Nephron progenitor cell (in vitro differentiated cells): ENCODE results near the gene UPK3BL2.
A peak's percentile ranks its signal among the peaks of the same experiment; 100 is the strongest.
"Not testable (repeated sequence)": the region's sequence is repeated elsewhere in the genome, so short reads cannot be mapped to it uniquely, and the experiment has no call there.

Experiments
- DNase-seq: peaks from one replicate; pipeline ENCODE4 v3.0.0; 2021
- H3K27ac Mint-ChIP-seq: 2 replicates; pipeline ENCODE4 v1.8.0; 2021; ENCODE audit warnings: mild to moderate bottlenecking, moderate library complexity, mixed read lengths
- H3K27me3 Mint-ChIP-seq: 2 replicates; pipeline ENCODE4 v1.8.0; 2021; ENCODE audit warnings: mild to moderate bottlenecking, low read depth, mixed read lengths; ENCODE audit not compliant: poor library complexity
- H3K36me3 Mint-ChIP-seq: 2 replicates; pipeline ENCODE4 v1.8.0; 2021; ENCODE audit warnings: low read depth, mixed read lengths
- H3K4me1 Mint-ChIP-seq: 2 replicates; pipeline ENCODE4 v1.8.0; 2021; ENCODE audit warnings: mixed read lengths
- H3K4me3 Mint-ChIP-seq: 2 replicates; pipeline ENCODE4 v1.8.0; 2021; ENCODE audit warnings: mild to moderate bottlenecking, moderate library complexity, mixed read lengths
- H3K9me3 Mint-ChIP-seq: 2 replicates; pipeline ENCODE4 v1.8.0; 2021; ENCODE audit warnings: mild to moderate bottlenecking, moderate library complexity, mixed read lengths

The UPK3BL2 gene

GRCh38 chr7:102545288-102545687, 1.8 kb upstream of the UPK3BL2 start:
- H3K9me3 Mint-ChIP-seq, H3K36me3 Mint-ChIP-seq, H3K4me1 Mint-ChIP-seq, H3K4me3 Mint-ChIP-seq, H3K27me3 Mint-ChIP-seq, H3K27ac Mint-ChIP-seq, DNase-seq: not testable (repeated sequence)

- not testable (repeated sequence) for H3K27ac Mint-ChIP-seq, H3K4me3 Mint-ChIP-seq, H3K9me3 Mint-ChIP-seq, DNase-seq, H3K27me3 Mint-ChIP-seq, H3K4me1 Mint-ChIP-seq, H3K36me3 Mint-ChIP-seq
These were observed 876 bp upstream of the UPK3BL2 start for GRCh38 chr7:102544372-102544771.

- not testable (repeated sequence) for H3K36me3 Mint-ChIP-seq, H3K27me3 Mint-ChIP-seq, H3K27ac Mint-ChIP-seq, DNase-seq, H3K9me3 Mint-ChIP-seq, H3K4me1 Mint-ChIP-seq, H3K4me3 Mint-ChIP-seq
These were observed 725 bp downstream of the UPK3BL2 start for GRCh38 chr7:102542771-102543170.

GRCh38 chr7:102542083-102542482, 1.4 kb downstream of the UPK3BL2 start:
- H3K27me3 Mint-ChIP-seq, H3K27ac Mint-ChIP-seq, H3K4me3 Mint-ChIP-seq, H3K4me1 Mint-ChIP-seq, H3K36me3 Mint-ChIP-seq, H3K9me3 Mint-ChIP-seq, DNase-seq: not testable (repeated sequence)

- not testable (repeated sequence) for H3K27ac Mint-ChIP-seq, H3K4me3 Mint-ChIP-seq
These were observed 2.9 kb downstream of the UPK3BL2 start for GRCh38 chr7:102540604-102541003.

GRCh38 chr7:102535062-102535615, 8.4 kb downstream of the UPK3BL2 start:
- H3K27me3 Mint-ChIP-seq, H3K36me3 Mint-ChIP-seq, H3K27ac Mint-ChIP-seq, H3K9me3 Mint-ChIP-seq, H3K4me3 Mint-ChIP-seq, DNase-seq, H3K4me1 Mint-ChIP-seq: not testable (repeated sequence)

More at GRCh38 chr7:102540604-102541003, 2.9 kb downstream of the UPK3BL2 start:
- not testable (repeated sequence) for DNase-seq, H3K27me3 Mint-ChIP-seq, H3K4me1 Mint-ChIP-seq, H3K9me3 Mint-ChIP-seq, H3K36me3 Mint-ChIP-seq

GRCh38 chr7:102532127-102532526, 11.4 kb downstream of the UPK3BL2 start:
- not testable (repeated sequence) for H3K4me3 Mint-ChIP-seq, H3K36me3 Mint-ChIP-seq, H3K27me3 Mint-ChIP-seq, H3K9me3 Mint-ChIP-seq, H3K4me1 Mint-ChIP-seq, DNase-seq
- H3K27ac Mint-ChIP-seq, result peak overlapping the region; percentile 21

GRCh38 chr7:102531583-102531982, 11.9 kb downstream of the UPK3BL2 start:
- not testable (repeated sequence) for DNase-seq, H3K36me3 Mint-ChIP-seq, H3K4me1 Mint-ChIP-seq, H3K4me3 Mint-ChIP-seq, H3K9me3 Mint-ChIP-seq, H3K27me3 Mint-ChIP-seq, H3K27ac Mint-ChIP-seq

GRCh38 chr7:102527822-102528793, 15.4 kb downstream of the UPK3BL2 start:
- not testable (repeated sequence) for H3K4me1 Mint-ChIP-seq, H3K9me3 Mint-ChIP-seq, DNase-seq, H3K27me3 Mint-ChIP-seq, H3K27ac Mint-ChIP-seq, H3K4me3 Mint-ChIP-seq, H3K36me3 Mint-ChIP-seq

- not testable (repeated sequence) for H3K27me3 Mint-ChIP-seq, H3K4me3 Mint-ChIP-seq, H3K27ac Mint-ChIP-seq, H3K36me3 Mint-ChIP-seq, H3K9me3 Mint-ChIP-seq, DNase-seq, H3K4me1 Mint-ChIP-seq
These were observed 16.3 kb downstream of the UPK3BL2 start for GRCh38 chr7:102527182-102527581.

- not testable (repeated sequence) for H3K36me3 Mint-ChIP-seq, H3K9me3 Mint-ChIP-seq, H3K27me3 Mint-ChIP-seq, DNase-seq, H3K27ac Mint-ChIP-seq, H3K4me1 Mint-ChIP-seq, H3K4me3 Mint-ChIP-seq
These were observed 18.7 kb downstream of the UPK3BL2 start for GRCh38 chr7:102524803-102525202.

GRCh38 chr7:102520797-102521196, 22.7 kb downstream of the UPK3BL2 start:
- not testable (repeated sequence) for H3K27me3 Mint-ChIP-seq, H3K36me3 Mint-ChIP-seq, H3K4me1 Mint-ChIP-seq, H3K9me3 Mint-ChIP-seq, H3K4me3 Mint-ChIP-seq, H3K27ac Mint-ChIP-seq, DNase-seq

GRCh38 chr7:102517550-102518147, 25.8 kb downstream of the UPK3BL2 start, which contains the start of gene RASA4B:
TSS of gene RASA4B (minus strand) at chr7:102517777. CDS start at chr7:102517710, 67 bp downstream.
- H3K27me3 Mint-ChIP-seq, H3K36me3 Mint-ChIP-seq, H3K4me1 Mint-ChIP-seq, H3K9me3 Mint-ChIP-seq, H3K27ac Mint-ChIP-seq: not testable (repeated sequence)
- peak; percentile 18 for DNase-seq
- H3K4me3 Mint-ChIP-seq, result peak within 1 kb of the TSS; percentile 52

- not testable (repeated sequence) for H3K4me3 Mint-ChIP-seq, DNase-seq, H3K9me3 Mint-ChIP-seq, H3K27me3 Mint-ChIP-seq, H3K27ac Mint-ChIP-seq, H3K4me1 Mint-ChIP-seq, H3K36me3 Mint-ChIP-seq
These were observed 26.5 kb downstream of the UPK3BL2 start for GRCh38 chr7:102516951-102517350.
